KMS-11 (cell line): ENCODE measurements around the gene NKAIN2.

Experiments
- H2AFZ ChIP-seq: fragments of 200-600 bp; sonication (generic); 2 replicates; pipeline ENCODE4 v1.6.1; 2016; ENCODE audit warnings: antibody characterized with exemption, mixed run types, low read depth
- H3K27ac ChIP-seq: fragments of 200-600 bp; sonication (generic); 2 replicates; pipeline ENCODE4 v1.6.1; 2016; ENCODE audit warnings: mild to moderate bottlenecking, mixed run types
- H3K27me3 ChIP-seq: fragments of 200-600 bp; sonication (generic); 2 replicates; pipeline ENCODE4 v1.6.1; 2017; ENCODE audit warnings: mild to moderate bottlenecking, low read depth, mixed run types, moderate library complexity; ENCODE audit not compliant: insufficient read depth
- H3K36me3 ChIP-seq: fragments of 200-600 bp; sonication (generic); 2 replicates; pipeline ENCODE4 v1.6.1; 2017; ENCODE audit warnings: mild to moderate bottlenecking, mixed run types; ENCODE audit not compliant: insufficient read depth
- H3K4me1 ChIP-seq: fragments of 200-600 bp; sonication (generic); 2 replicates; pipeline ENCODE4 v1.6.1; 2016; ENCODE audit warnings: mild to moderate bottlenecking, low read depth, mixed run types; ENCODE audit not compliant: poor library complexity, severe bottlenecking
- H3K4me2 ChIP-seq: fragments of 200-600 bp; sonication (generic); 2 replicates; pipeline ENCODE4 v1.7.0; 2016; ENCODE audit warnings: mild to moderate bottlenecking, mixed run types
- H3K4me3 ChIP-seq: fragments of 200-600 bp; sonication (generic); IDR thresholded peaks from 2 replicates; pipeline ENCODE4 v1.6.1; 2017; ENCODE audit warnings: low read depth, low read length, mixed read lengths; ENCODE audit not compliant: insufficient read depth
- H3K79me2 ChIP-seq: fragments of 200-600 bp; sonication (generic); 2 replicates; pipeline ENCODE4 v1.6.1; 2016; ENCODE audit warnings: low read depth, mixed run types; ENCODE audit not compliant: insufficient read depth
- H3K9ac ChIP-seq: fragments of 200-600 bp; sonication (generic); 2 replicates; pipeline ENCODE4 v1.6.1; 2016; ENCODE audit warnings: mild to moderate bottlenecking, mixed run types
- H4K20me1 ChIP-seq: fragments of 200-600 bp; sonication (generic); 2 replicates; pipeline ENCODE4 v1.6.1; 2016; ENCODE audit warnings: mild to moderate bottlenecking, mixed run types; ENCODE audit not compliant: insufficient read depth
- TF ChIP-seq, protein P1 (sequence below): fragments of 200-600 bp; sonication (generic); conservative IDR thresholded peaks from 2 replicates; pipeline ENCODE4 v1.6.1; 2017; ENCODE audit warnings: low read depth, mild to moderate bottlenecking, antibody characterized with exemption, low read length, moderate library complexity, mixed read lengths

The NKAIN2 gene

DNA sequence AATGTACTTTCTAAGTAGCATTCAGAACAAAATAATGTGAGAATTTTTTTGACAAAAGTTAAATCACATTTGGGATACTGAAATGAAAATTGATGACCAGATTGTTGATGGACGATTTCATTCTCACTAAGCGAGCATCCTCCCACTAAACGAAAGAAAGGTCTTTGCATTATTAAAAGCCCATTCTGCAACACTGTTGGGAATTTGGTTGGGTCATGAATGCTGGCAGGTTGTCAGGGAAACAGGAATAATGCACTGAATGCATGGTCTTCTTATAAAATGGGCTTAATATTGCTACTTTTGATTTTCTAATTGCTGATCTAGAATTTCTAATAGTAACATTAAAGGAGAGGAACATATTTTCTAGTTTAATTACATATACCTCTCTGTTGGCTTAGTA, 229.8 kb downstream of the NKAIN2 start:
- Histone ChIP-seq H3K4me1 (no peaks in the 10 kb centered on the region), H4K20me1 (no peaks in the 10 kb centered on the region), H3K27ac (no peak overlapping the region), H3K9ac (no peak overlapping the region), H3K4me3 (no peak overlapping the region), H3K4me2 (no peak overlapping the region), H3K27me3 (no peaks in the 10 kb centered on the region), H3K36me3 (no peaks in the 10 kb centered on the region), H2AFZ (no peak overlapping the region), H3K79me2 (no peaks in the 10 kb centered on the region)
- TF ChIP-seq, protein P1, sequence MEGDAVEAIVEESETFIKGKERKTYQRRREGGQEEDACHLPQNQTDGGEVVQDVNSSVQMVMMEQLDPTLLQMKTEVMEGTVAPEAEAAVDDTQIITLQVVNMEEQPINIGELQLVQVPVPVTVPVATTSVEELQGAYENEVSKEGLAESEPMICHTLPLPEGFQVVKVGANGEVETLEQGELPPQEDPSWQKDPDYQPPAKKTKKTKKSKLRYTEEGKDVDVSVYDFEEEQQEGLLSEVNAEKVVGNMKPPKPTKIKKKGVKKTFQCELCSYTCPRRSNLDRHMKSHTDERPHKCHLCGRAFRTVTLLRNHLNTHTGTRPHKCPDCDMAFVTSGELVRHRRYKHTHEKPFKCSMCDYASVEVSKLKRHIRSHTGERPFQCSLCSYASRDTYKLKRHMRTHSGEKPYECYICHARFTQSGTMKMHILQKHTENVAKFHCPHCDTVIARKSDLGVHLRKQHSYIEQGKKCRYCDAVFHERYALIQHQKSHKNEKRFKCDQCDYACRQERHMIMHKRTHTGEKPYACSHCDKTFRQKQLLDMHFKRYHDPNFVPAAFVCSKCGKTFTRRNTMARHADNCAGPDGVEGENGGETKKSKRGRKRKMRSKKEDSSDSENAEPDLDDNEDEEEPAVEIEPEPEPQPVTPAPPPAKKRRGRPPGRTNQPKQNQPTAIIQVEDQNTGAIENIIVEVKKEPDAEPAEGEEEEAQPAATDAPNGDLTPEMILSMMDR = no peak

DNA sequence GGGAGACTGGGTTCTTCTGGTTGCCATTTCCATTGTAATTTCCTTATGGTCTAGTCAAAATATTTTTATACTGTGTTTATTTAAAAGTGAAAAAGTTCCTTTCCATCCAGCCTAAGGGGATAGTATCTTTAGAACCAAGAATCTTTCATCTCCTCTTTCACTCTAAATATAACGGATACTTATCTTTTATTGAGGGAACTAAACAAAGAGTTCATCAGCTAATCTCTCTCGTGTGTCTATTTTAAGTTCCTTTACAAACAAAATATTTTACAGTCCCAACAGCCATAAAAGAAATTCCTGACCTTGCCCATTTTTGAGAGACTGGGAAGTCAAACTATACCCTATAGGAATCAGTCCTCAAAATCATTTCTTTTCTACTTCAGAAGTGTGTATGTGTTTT, 232.7 kb downstream of the NKAIN2 start:
- Histone ChIP-seq H4K20me1 (no peaks in the 10 kb centered on the region), H3K9ac (no peak overlapping the region), H3K4me3 (no peak overlapping the region), H3K4me2 (no peak overlapping the region), H2AFZ (no peak overlapping the region), H3K27me3 (no peaks in the 10 kb centered on the region), H3K4me1 (no peaks in the 10 kb centered on the region), H3K27ac (no peak overlapping the region), H3K79me2 (no peaks in the 10 kb centered on the region), H3K36me3 (no peaks in the 10 kb centered on the region)
- TF ChIP-seq, protein P1 = no peak

DNA sequence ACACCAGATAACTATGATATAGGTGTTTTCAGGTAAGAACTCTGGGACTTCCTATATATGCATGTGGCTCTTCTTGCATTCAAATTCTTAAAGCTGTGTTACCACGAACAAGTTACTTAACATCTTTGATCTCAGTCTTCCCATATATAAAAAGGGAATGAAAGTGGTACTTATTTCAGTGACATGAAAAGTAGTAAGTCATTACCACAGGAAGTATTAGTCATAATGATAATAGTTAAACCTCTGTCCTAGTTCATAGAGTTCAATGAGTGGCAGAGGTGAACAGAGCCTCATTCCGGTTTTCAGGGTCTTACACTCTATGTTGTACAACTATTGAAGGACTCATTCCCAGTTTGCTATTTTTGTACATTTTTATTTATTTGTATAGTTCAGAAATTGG, 237.0 kb downstream of the NKAIN2 start:
- Histone ChIP-seq H3K27ac (no peak overlapping the region), H3K79me2 (no peaks in the 10 kb centered on the region), H3K4me2 (no peak overlapping the region), H3K27me3 (no peaks in the 10 kb centered on the region), H3K4me3 (no peak overlapping the region), H2AFZ (no peak overlapping the region), H3K36me3 (no peaks in the 10 kb centered on the region), H3K9ac (no peak overlapping the region), H3K4me1 (no peaks in the 10 kb centered on the region), H4K20me1 (no peaks in the 10 kb centered on the region)
- TF ChIP-seq, protein P1 = no peak

DNA sequence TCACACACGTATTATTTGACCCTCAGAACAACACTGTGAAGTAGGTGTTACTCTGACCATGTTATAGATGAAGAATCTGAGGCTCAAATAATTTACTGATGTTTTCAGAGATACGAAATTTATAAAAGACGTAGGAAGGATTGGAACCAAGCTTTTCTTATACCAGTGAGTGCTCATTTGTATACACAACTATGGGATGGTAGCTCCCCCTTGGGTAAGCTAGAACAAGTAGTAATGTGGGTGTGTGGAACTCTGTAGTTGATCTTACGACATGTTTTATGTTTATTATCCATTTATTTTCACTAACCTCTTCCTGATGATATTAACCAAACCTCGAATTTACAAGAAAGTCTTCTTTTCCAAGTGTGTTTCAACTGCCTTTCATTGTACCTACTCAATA, 248.5 kb downstream of the NKAIN2 start:
- H3K79me2 ChIP-seq = no peaks in the 10 kb centered on the region
- no peaks in the 10 kb centered on the region for H3K27me3 ChIP-seq
- H3K4me2 ChIP-seq = no peak overlapping the region
- no peak overlapping the region for H3K9ac ChIP-seq
- no peak overlapping the region for H3K4me3 ChIP-seq
- H3K27ac ChIP-seq = no peak overlapping the region
- H2AFZ ChIP-seq = no peak overlapping the region
- no peaks in the 10 kb centered on the region for H4K20me1 ChIP-seq
- TF ChIP-seq, protein P1 = no peak
- no peaks in the 10 kb centered on the region for H3K36me3 ChIP-seq
- H3K4me1 ChIP-seq = no peaks in the 10 kb centered on the region
